ENCODE data around the gene THG1L.

DNA sequence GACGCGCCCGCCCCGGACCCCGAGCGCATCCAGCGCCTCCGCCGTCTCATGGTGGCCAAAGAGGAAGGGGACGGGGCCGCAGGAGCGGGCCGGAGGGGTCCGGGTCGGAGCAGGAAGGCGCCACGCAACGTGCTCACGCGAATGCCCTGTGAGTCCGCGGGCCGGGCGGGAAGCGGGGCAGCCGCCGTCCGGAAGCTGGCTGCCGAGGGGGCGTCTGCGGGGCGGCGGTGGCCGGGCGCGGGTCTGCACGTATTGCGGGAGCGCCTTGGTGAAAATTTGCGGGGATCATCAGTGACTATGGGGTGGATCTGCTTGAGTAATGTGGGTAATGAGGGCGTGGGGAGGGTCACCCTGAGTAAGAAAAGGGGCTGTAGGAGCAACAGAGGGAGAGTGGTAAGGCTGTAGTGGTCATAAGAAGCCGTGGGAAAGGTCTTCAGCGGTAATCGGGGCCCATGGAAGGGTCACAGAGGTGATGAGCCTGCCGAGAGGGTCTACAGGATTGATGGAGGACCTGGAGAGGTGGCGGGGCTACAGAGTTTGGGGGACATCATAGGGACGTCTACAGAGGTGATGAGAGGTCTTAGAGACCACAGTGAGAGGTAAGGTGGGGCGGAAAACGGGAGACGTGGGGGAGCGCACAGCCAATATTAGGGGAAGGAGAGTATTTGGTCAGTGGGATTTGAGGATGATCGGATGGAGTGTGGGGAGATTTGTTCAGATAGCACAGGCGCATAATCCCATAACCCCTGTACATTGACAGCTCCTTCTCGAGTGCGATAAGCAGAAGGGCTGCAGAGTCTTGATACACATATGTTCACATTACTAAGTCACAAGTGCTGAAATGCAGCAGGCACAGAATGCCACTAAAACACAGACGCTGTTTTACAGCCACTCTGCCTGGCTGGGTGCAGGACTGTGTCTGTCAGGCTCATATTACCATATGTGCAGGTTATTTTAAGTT lies 13.1 kb downstream of the THG1L start:
- TF ChIP-seq POLR2A (IDR thresholded peaks at IDR 0.05) (no peak), EP300 (IDR thresholded peaks at IDR 0.05) (no peak)
- TF ChIP-seq, protein P1, sequence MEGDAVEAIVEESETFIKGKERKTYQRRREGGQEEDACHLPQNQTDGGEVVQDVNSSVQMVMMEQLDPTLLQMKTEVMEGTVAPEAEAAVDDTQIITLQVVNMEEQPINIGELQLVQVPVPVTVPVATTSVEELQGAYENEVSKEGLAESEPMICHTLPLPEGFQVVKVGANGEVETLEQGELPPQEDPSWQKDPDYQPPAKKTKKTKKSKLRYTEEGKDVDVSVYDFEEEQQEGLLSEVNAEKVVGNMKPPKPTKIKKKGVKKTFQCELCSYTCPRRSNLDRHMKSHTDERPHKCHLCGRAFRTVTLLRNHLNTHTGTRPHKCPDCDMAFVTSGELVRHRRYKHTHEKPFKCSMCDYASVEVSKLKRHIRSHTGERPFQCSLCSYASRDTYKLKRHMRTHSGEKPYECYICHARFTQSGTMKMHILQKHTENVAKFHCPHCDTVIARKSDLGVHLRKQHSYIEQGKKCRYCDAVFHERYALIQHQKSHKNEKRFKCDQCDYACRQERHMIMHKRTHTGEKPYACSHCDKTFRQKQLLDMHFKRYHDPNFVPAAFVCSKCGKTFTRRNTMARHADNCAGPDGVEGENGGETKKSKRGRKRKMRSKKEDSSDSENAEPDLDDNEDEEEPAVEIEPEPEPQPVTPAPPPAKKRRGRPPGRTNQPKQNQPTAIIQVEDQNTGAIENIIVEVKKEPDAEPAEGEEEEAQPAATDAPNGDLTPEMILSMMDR (IDR thresholded peaks at IDR 0.05), result no peak
